ENCODE measurements around the gene FCN3.
"Not testable (repeated sequence)": the region's sequence is repeated elsewhere in the genome, so short reads cannot be mapped to it uniquely, and the experiment has no call there.

The FCN3 gene

DNA sequence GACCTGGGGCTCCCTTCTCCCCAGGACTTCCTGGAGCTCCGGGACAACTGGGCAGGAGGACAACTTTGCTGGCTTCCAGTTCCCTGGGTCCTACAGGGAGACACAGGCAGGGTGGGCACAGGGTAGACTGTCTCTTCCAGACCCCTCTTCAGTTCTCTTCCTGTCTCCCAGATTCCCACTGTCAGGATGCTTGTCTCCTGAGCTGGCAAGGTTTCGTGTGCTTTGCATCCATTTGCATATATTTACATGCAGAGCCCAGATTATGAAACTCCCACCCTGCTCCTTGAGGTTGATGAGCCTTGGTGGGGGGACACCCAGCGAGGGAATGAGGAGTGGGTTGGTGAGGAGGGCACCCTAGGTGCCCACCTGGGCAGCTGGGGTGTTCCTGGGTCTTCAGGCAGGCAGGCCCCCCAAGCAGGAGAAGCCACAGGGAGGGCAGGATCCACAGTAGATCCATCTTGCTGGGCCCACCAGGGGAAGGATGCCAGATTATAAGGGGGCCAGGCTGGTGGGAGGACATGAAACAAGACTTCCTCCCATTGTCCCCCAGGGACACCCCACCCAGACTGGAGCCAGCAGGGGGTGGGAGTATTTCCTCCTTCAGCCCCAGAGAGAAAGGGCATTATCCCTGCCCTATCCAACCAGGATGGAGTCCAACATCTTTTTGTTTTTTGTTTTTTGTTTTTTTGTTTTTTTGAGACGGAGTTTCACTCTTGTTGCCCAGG is at the start of gene FCN3:
TSS of gene FCN3 (minus strand) at position 463 of the 725 bp plus-strand sequence. CDS start at position 457, 6 bp downstream.
- no peak for DNase-seq

DNA sequence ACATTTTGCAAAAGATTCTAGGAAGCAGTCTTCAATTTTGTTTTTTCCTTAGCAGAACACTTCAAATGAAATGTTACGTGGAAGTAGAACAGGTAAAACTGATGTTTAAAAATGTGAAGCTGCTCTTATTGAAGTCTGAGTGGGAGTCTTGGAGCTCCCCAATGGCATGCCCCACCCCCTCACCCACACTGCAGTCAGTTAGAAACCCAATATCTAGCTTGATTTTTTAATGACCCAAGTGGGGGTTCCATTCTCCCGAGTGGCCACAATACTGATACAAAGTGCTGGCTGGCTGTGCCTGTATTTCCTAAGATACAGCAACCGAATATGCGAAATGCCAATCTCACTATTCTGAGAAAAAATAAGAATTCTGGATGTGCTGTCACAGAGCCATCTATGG is 49.1 kb upstream of the FCN3 start:
- DNase-seq, result no peak

DNA sequence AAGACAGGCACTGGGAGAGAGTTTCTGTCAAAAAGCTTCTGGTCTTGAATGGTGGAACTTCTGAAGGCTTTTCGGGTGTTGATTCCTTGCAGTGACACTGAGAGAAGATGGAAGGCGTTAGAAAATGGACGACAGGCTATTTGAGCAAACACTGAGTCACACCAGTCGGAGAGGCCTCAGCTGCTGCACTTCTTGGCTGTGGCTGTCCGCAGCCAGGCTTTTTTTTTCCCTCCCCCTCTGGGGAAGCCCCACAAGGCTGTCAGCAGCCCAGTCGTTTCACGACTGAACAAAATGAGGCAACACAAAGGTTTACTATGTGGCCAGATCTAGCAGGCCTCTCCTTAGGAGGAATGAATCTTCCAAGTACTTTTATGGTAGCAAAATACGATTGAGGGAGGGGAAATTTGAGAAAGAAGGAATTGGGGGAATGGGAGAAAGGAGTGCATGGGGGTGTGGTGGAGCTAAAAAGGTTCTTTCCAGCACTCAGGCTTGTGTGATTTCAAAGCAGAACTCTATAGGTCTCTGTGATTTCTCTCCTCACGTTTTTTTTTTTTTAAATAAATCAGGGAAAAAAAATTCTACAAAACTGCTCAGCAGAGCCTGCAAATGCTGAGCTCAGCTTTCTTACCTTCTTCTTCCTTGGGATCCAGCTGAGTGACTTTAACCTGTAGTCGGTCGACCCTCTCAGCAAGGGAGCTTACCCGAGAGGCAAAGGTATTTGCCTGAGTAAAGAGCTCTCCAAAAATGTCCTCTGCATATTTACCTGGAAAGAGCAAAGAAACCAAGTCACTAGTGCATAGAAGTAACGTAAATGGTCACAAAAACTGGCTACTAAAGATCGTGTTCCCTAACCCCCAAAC is 43.9 kb upstream of the FCN3 start:
- DNase-seq, result no peak

DNA sequence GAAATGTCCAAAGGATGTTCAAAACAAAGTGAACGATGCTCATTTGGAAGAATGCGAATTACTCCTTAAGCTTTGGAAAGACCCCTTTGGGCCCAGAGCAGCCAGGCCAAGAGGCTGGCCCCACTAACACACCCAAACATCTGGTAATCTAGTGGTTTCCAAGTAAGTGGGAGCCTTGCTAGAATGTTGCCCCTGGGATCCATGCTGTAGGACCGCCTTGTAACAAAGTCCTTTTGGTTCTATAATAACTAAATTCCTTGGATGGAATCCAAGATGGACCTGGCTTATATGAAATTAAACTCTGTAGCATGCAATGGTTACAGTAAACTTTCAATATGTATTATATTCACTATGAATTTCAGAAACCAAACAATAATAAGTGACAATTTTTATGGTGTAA is 43.1 kb upstream of the FCN3 start:
- no peak for DNase-seq

DNA sequence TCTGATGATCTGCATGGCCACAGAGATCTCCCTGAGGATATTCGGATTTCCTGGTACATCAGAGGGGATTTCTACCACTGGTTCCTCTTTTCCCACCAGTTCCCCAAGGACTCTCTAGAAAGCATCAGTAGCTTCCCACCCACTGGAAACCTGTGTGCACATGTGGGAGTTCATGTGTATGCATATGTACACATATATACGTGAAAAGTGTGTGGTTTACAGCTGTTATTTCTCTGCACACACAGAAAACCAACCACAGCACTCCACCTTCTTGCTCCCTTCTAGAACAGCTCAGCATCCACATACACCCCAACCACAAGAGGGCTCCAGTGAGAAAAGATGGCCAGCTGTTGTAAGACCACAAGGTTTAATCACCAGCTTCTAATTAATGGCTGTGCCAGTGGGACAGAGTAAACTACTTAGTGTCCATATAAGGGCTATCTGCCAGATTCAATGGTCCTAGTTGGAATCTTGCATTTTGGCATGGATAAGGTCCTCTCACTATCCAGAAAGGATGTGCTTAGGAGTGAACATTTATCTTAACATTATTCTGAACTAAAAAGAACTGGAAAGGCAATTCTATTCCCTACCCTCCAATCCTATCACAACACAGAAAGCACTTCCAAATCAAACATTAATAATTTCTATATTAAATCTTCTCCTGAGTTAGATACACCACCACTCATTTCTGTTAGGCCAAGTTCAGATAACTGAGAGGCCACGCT is 41.9 kb upstream of the FCN3 start:
- DNase-seq, result peak; percentile 49

DNA sequence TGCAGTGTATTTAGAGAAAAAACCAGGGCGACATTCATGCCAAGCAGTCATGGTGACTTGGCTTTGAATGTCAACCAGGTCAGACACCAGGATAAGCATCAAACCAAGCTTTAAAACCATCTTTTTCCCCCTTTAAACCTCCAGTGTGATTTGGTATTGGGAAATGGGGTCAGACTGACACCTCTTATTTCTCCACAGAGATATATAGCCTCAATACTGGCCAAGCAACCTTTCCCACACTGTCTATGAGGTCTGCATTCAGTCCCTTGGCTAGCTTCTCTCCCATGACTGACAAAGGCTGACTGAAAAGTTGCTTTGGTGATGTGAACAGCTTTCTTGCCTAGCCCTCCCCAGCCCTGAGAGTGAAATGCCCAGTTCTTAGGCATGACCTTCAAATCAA is 39.5 kb upstream of the FCN3 start:
- no peak for DNase-seq

DNA sequence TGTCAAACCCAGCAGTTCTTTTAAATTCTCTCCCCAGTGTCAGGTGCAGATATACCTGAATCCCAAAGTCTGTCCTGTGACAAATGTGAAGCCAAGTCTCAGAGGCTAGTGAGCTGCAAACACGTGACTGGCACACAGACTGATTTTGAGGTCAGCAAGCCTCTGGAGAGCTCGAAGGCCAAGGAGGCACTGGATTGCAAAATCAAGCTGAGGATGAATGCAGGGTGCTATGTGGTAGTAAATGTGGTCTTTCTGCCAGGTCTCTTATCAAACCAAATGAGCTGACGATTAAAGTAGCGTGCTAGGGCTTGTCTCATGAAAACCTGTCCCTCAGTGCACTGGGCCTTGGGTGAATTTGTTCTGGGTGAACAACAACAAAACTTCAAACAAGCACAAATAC is 38.4 kb upstream of the FCN3 start:
- no peak for DNase-seq

DNA sequence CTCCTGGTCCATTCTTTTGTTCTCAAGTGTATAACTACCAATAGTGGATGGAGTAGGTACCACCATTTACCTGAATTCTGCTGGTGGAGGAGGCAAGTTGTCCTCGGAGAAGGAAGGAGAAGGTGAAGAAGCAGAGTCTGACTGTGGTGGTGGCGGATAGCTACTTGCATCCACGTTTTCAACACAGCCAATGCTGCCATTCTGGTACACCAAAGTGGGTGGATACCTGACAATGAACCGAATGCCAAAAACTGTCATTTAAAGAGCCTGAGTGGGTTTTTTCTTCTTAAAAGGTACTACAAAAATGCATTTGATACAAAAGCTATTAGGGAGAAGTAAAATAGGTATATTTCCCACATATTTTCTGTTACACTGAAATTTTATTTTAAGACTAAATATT is 37.9 kb upstream of the FCN3 start:
- no peak for DNase-seq

DNA sequence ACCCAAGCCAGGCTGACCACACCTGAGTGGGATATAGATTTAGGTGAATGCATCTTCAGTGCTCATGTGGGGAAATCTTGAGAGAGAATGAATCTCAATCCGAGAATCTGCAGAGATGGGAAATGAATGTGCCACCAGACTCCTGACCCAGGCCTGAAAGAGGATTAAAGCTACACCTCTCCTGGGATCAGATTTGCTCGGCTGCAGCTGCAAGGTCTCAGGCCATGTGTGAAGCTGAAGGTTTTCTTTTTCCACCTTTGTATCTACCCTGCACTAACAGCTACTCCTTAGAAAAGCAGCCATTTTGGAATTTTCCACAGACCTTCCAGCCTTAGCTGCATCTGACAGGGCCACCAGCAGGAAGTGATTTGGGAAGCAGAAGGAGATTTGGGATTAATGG is 36.1 kb upstream of the FCN3 start:
- no peak for DNase-seq

DNA sequence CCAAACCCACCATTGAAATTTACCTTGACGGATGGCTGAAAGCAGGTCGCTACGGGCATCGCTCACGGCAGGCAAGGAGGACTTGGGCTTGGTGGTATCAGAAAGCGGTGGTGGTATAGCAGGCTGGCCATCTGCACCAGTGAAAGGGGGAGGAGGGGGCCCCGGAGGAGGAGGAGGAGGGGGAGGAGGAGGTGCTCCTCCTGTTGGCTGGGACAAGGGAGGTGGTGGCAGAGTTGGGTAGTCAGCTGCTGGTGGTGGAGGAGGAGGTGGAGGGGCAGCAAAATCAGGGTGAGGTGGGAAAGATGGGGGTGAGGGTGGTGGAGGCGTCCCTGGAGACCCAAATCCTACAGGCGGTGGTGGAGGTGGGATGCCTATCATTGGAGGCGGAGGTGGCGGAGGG is 35.0 kb upstream of the FCN3 start:
- no peak for DNase-seq

DNA sequence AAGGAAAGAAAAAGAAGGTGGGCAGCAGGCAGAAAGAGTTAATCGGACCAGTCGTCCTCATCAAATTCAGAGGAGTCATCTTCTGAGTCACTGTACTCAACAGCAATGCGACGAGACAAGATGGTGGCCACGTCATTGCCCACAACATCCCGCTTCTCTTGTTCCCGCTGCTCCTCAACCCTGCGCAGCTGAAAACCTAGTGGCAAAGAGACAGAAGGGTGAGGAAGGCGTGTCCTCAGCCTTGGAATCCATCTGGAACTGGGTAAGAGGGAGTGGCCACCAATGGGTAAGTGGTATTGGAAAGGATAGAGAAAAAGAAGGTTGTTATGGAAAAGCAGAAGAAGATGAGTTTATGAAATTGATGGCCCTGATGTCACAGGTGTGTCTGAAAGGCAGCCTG is 33.5 kb upstream of the FCN3 start:
- DNase-seq, result no peak

DNA sequence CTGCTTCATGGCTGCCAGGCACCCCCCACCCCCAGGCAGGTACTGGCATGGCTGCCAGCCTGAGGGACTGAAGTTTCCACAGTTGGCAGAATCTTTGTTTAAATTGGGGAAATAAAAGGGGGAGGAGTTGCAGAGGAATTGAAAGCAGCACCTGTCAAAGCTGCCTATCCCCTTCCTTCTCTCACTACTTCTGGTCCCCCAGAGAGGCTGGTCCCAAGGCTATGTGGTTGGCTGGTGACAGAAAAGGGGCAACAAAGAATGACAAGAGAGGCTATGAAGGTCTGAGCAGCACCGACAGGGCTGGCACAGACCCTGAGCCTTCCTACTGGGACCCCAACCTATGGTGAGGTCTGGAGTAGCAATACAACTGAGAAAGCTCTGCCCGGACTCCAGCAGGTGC is 32.2 kb upstream of the FCN3 start:
- DNase-seq, result not testable (repeated sequence)

DNA sequence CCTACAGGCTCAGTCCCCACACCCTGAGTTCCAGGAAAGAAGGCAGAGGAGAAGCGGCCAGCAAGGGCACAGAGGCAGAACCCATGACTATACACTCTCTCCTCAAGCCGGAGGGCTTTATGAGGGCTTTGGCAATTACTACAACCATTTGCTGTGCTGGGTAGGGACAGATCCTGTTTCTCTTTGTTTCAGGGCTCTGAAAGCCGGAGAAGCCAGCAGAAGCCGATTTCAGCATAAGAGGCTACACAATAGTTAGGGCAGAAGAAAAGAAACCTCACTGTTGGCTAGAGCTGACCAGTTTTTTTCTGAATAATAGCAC is 31.7 kb upstream of the FCN3 start:
- no peak for DNase-seq

DNA sequence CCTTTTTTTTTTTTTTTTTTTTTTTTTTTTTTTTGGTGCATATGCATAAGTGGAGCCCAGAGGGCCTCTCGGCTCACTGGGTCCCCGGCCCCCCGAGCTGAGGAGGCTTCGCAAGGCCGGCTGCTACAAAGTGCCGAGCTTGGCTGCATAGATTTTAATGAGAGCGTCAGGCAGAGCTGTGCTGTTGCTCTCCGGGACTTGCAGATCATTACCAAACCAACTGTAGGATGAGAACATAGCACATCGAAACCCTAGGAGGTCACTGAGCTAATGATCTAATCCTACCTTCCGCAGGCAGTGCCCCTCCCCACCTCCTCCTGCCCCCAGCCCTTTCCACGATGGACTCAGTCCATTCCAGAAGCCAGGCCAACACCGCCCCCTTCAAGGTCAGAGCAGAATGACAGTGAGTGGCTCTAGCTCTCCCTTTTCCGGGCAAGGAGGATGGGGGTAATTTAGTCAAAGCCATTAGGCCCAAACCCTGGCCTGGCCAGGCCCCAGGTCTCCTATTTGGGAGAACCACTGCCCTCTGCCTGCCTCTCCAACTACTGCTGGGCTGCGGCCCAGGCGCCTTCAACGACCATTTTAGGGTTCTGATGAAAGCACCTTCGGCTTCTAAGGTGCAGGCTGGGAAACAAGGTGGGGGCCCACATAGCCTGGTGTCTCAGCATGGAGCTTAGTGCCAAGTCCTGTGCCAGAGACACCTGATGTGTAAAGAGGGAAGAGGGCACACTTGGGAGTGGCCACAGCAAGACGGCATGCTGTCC is 31.2 kb upstream of the FCN3 start:
- DNase-seq, result peak; percentile 14

DNA sequence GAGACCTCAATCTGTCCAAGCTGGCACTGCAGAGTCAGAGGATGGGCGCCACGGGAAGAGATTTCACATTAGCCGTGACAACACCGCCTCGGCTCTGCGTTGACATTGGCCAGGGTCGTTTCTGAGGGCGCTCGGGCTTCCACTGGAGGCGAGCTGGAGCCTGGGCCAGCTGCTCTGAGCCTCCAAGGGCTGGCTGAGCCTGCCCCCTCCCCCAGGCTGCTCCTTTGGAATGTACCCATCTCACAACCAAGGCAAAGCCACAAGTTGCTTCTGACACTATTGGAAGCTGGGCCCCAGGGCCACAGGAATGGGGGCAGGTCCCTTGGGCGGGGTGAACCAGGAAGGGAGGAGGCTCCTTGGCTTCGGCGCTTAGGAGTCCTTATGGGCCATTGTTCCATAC is 30.4 kb upstream of the FCN3 start:
- DNase-seq, result no peak

DNA sequence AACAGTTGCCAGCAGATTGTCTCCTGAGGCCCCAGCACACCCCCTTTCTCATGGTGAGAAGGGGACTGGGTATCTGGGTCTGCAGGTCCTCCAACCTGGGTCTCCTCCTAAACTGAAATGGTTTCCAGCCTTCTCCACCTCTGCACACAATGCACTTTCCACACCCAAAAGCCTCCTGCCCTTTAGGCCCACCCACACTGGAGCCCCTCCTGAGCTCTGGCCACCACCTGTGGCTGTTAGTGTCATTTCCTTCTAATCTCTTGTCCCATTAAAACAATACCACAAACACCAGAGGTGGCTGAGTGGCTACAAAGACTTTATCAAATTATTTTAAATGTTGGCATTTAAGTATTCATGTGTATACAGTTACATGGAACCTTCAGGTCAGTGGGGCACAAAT is 29.3 kb upstream of the FCN3 start:
- no peak for DNase-seq

DNA sequence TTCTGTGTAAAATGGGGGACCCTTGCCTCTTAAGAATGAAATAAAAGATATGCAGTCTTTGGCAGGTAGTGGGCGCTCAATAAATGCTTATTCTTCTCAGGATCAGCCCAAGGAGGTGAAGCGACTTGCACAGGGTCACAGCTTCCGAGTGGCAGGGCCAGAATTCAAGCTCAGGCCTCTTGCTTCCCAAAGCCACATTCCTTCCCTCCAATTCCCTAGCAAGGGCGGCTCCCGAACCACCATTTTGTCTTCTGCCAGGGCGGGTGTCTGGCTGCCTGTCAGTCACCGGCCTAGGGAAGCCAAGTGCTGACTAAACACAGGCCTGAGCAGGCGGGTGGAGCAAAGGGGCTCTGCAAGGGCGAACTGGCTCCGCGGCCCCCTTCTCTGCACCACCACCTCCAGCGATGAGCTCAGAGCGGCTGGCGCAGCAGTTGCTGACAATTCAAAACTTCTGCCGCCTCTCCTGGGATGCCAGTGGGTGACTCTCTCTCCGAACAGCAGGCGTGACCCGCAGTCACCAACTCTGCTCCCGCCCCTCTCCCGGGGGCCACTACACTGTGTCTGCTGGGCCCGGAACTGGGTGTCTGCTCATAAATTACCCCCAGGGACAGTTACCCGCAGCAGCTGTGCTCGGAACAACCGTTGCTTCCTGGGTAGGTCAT is 28.6 kb upstream of the FCN3 start:
- DNase-seq, result peak; percentile 51

DNA sequence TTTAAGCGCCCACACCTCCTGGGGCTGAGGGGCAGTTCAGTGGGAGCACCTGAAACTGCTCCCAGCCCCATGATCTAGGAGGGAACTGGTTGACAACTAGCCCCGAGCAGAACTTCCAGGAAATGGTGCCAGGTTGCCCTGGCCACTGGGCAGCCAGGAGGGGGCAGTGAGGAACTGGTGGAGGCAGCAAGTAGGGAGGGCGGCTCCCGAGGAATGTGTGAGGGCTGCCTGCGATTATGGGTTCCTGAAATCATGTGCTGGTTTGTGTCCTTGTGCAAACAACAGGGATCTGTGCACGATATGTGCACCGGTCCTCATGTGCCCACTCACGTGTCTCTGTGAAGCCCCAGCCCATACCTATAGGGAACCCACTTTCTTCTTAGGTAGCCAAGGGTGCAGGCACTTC is 27.7 kb upstream of the FCN3 start:
- no peak for DNase-seq

DNA sequence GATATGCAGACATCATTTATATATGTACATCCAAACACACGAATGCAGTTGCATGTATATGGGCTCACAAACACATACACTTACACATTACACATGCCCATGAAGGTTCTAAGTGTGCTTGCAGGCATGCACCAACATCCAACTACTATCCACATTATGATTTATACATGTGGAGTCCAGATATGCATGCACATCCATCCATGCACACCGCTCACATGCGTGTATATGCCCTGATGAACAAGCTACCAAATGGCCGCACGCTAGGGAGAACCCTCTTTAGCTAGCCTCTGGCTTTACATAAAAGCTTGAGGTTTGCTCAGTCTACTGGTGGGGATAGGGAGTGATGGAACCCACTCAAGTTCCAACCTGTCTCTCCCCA is 26.3 kb upstream of the FCN3 start:
- no peak for DNase-seq

DNA sequence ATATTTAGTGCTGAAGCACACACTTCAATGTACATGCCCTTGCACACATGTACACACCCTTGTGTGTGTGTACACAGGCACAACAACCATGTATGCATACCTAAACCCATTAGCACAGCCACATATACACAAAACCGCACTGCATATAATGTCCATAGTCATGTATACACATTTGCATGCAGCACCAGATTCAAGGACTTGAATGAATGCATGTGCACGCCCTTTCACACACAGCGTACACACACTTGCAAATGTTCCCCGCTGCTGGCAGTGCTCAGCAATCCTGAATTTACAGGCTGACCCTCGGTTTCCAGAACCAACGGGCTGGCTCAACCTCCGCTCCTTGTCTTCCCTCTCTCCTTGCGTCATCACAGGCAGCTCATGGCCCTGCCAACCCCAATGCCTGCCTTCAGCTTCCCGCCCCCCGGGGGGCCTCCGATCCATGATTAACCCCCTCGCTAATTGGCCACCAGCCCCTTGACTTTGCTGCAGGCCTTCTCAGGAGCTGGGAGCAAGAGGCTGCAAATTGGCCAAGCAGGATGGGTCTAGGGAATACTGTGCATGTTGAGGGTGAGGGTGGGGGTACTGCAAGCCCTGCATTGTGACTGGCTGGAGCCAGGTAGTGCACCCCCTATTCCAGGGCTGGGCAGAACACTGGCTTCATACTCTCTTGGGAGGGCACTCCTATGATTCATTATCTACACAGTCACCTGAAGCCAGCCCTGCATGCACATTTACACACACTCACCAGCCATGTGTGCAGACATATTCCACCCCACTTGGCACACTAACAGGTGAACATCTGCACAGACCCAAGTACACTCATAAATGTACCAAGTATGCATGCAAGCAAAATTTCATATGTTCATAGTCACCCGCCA is 25.7 kb upstream of the FCN3 start:
- no peak for DNase-seq

DNA sequence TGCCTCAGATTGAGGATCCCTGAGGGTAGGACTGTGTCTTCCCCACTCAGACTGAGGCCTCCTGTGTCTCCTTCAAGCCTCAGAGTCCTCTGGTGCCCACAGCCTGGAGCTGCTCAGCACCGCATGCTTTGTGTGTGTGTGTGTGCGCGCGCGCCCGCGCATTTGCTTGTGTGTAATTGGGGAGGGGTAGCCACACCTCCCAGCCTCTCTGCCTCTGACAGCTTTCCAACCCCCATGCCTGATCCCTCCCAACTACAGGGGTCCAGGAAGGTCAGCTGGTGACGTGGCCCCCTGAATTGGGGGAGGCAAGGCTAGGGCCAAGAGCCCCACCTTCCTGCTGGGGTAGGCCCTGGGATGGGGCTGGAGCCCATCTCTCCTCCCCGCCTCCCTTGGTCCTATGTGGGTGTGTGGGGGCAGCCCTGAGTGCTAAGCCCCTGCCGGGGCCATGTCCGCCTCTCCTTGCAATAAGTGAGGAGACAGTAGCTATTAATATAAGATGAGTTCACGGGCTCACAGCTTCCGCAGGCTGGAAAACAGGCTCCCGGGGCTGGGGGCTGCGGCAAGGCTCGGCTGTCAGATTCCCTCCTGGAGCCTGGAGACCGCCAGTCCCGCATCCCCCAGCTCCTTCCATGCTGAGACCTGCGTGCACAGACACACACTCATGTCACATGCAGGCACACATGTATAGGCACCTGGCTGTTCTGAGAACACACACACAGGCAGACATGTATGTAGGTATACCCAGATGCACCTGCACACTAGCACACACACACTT is 24.8 kb upstream of the FCN3 start:
- peak; percentile 90 for DNase-seq
